ENCODE results near the gene SPATS1.

The SPATS1 gene

GRCh38 chr6:44375071-44375470, 32.6 kb downstream of the SPATS1 start:
- no peak for DNase-seq (ENCODE audit: low spot score)
- TF ChIP-seq CTCF (IDR thresholded peaks at IDR 0.05) = no peak
- no peak overlapping the region for H3K27ac ChIP-seq
- H3K4me3 ChIP-seq = no peak overlapping the region

- no peak for TF ChIP-seq CTCF (IDR thresholded peaks at IDR 0.05)
- no peak for DNase-seq (ENCODE audit: low spot score)
- Histone ChIP-seq H3K27ac (no peak overlapping the region), H3K4me3 (no peak overlapping the region)
These were observed 35.0 kb downstream of the SPATS1 start for GRCh38 chr6:44377484-44377883.

- Histone ChIP-seq H3K4me3 (no peak overlapping the region), H3K27ac (no peak overlapping the region)
- DNase-seq (ENCODE audit: low spot score) = no peak
- TF ChIP-seq CTCF (IDR thresholded peaks at IDR 0.05) = no peak
These were observed 35.5 kb downstream of the SPATS1 start for GRCh38 chr6:44377971-44378370.

GRCh38 chr6:44381739-44382138, 39.3 kb downstream of the SPATS1 start:
- H3K4me3 ChIP-seq = no peak overlapping the region
- H3K27ac ChIP-seq = no peak overlapping the region
- no peak for TF ChIP-seq CTCF (IDR thresholded peaks at IDR 0.05)
- DNase-seq (ENCODE audit: low spot score) = no peak

- H3K4me3 ChIP-seq = peak overlapping the region; percentile 85
- peak overlapping the region; percentile 91 to 95 for H3K27ac ChIP-seq
- DNase-seq (ENCODE audit: low spot score) = peak; percentile 83
- TF ChIP-seq CTCF (IDR thresholded peaks at IDR 0.05) = no peak
These were observed 44.0 kb downstream of the SPATS1 start for GRCh38 chr6:44386364-44386928.

- Histone ChIP-seq H3K4me3 (peak overlapping the region; percentile 85), H3K27ac (peak overlapping the region; percentile 91 to 95)
- TF ChIP-seq CTCF (IDR thresholded peaks at IDR 0.05) = no peak
- DNase-seq (ENCODE audit: low spot score) = no peak
These were observed 44.5 kb downstream of the SPATS1 start for GRCh38 chr6:44386929-44387345.

GRCh38 chr6:44387346-44388134, 45.1 kb downstream of the SPATS1 start, which contains the start of gene CDC5L:
TSS of gene CDC5L (plus strand) at chr6:44387706. CDS start at chr6:44387824, 118 bp downstream.
- TF ChIP-seq CTCF (IDR thresholded peaks at IDR 0.05) = peak; percentile 13
- DNase-seq (ENCODE audit: low spot score) = peak; percentile 98
- Histone ChIP-seq H3K4me3 (peak within 1 kb of the TSS; percentile 85), H3K27ac (peak within 1 kb of the TSS; percentile 91 to 95)

Measured in coronary artery (tissue), 2 donors.